ENCODE measurements around the gene CD8B.

- TF ChIP-seq EZH2phosphoT487 (IDR thresholded peaks at IDR 0.05; ENCODE audit: insufficient read depth, low read depth) (no peak), EZH2 (IDR thresholded peaks at IDR 0.05; ENCODE audit: insufficient read depth, poor library complexity, severe bottlenecking) (no peak)
Observed at GRCh38 chr2:86825693-86826381, 35.8 kb downstream of the CD8B start.
